NCI-H526 (cell line): ENCODE data around the gene BLCAP.
A peak's percentile ranks its signal among the peaks of the same experiment; 100 is the strongest.

Source experiments
- DNase-seq, 2 experiments: peaks; one replicate each; lab custom pipeline; 2025; lab: John Stamatoyannopoulos, UW

BLCAP gene

DNA sequence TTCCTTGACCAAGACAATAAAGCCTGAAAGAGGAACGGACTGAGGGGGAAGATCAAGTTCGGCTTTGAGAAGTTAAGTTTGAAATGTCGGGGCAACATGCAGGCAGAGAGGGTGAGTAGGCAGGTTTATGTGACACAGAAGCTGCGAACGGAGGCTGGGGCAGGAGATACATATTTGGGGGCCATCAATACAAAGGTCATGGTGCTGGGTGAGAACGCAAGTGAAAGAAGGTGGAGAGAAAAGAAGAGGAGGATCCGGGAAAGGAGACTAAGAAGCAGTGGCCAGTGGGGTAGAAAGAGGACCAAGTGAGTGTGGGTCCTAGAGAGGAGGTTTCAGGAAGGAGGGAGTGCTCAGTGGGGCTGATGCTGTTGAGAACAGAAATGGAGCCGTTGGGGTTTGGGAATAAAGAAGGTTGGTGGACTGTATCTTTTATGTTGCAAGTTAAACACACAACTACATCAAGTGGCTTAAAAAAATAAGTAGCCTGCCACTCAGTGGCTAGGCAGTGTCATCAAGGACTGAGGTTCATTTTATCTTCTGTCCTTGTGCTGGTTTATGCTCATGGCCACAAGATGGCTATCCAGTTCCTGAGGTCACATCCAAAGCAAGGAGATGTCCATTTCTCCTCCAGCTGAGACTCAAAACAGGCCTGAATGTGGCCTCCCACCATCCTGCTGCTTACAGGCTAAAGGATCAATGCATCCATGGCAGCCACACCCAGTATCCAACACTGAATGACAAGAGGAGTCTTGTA lies 1.7 kb upstream of the BLCAP start:
- no peak for DNase-seq

- DNase-seq: no peak
Measured at GRCh38 chr20:37528446-37529213, 954 bp upstream of the BLCAP start.

DNA sequence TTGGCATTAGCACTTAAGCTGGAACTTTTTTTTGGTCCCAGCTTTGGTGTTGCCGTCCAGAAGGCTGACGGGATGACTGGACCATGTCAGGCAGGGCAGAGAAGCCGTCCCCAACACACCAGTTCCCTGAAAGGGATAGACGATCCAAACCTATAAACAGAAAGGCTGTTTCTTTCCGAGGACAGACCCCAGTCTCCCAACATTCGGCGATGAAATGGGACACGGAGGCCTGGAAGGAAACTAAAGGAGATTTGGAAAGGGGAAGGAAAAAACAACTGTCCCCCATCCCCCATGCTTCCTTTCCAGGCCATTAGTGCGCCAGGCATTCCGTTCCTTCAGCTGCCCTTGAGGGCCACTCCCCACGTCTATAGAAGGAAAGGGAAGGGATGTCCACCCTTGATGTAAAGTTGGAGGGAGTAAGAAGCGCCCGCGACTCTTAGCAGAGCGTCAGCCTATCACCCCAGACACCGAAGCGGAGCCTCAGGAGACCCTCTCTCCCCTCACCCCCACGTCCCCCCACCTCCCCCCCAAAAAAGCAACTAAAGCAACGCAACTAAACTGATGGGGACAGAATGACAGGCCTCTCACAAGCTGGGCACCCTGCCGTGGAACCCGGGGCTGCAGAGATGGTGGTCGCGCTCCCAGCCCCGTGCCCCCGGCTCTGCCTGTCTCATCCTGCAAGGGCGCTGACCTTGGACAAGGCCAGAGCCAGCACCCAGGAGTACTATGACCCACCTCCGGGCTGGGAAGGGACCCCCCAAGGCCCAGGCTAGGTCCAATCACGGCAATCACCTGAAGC lies 638 bp downstream of the BLCAP start:
- DNase-seq: no peak

GRCh38 chr20:37526238-37526838 lies 1.3 kb downstream of the BLCAP start:
- peak in 1 of 2 experiments; percentile 50 for DNase-seq

- DNase-seq: no peak
Measured at GRCh38 chr20:37525810-37526209, 1.9 kb downstream of the BLCAP start.

DNA sequence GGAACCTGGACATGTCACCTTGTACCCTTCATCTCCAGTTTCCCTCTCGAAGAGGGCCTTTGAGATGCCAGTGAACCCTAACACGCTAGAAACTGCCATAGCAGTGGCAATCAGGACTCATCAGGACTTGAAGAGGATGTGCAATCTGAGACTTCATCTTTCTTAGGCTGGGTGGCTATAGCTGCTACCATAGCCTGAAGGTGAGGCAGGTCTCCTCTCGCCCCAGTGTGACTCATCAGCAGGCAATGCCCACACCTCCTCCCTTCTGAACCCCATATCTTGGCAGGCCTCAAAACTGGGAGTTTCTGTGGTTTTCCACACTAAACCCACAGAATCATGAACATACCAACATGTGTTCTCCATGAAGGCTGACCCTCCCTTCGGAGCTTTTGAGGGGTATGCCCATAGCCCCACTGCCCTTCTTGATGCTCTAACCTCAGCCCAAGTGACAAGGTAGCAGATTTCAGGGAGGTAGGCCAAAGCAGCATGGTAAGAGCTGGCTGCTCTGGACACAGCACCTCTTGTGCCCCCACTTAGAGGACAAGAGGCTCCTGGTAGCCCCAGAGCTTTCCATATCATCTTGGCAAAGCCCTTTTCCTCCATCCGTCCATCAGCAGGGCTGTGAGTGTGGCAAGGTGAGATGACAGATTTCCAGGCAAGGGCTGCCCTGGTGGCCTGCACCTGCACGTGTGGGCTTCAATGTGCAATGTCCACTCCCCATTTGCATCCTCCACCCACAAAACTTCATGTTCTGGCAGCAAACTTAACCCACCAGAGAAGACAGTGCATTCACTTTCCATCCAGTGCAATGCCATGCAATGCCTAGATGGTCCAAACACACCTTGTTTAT lies 2.6 kb downstream of the BLCAP start:
- DNase-seq: no peak

DNA sequence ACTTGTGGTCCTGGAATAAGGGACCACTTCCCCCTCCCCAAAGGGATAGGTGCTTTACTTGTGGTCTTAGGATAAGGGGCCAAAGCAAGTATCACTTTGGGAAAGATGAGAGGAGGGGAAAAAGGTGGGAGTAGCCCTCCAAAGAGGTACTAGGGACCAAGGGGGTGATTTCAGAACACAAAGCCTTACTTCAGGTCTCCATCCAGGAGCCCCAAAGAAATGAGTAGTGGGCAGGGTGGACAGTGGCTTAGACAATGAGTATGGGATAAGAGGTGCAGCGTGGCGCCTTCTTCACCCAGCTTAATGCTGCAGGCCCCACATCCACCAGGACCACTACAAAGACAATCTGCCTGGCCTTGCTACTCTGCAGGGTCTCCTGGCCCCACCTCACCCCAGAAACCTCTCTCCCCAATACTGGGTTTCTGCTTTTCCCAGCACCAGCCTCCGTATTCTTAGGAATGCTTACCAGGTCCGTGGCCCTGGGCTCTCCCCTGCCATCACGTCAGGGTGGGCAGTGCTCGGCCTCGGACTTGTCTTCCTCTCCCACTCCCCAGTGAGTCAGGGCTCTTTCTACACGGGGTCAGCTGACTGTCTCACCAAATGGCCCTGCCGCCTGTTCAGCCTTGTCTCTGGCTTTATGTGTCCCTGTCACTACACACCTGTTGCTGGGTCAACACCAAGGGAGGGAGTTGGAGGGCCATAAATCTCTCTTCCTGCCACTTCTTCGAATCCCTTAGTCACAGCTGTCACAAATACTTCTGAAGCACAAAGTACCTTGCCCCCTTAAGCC lies 3.6 kb downstream of the BLCAP start:
- no peak for DNase-seq

DNA sequence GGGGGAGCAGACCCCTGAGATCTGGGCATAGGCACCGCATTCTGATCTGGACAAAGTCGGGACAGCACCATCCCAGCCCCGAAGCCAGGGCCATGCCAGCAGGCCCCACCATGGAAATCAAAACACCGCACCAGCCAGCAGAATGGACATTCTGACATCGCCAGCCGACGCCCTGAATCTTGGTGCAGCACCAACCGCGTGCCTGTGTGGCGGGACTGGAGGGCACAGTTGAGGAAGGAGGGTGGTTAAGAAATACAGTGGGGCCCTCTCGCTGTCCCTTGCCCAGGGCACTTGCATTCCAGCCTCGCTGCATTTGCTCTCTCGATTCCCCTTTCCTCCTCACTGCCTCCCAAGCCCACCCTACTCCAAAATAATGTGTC lies 4.7 kb downstream of the BLCAP start:
- no peak for DNase-seq

GRCh38 chr20:37522260-37523011 lies 5.2 kb downstream of the BLCAP start:
- no peak for DNase-seq

- no peak for DNase-seq
Measured at GRCh38 chr20:37521061-37521771, 6.5 kb downstream of the BLCAP start, which contains the start of gene NNAT. NNAT (plus strand) TSS chr20:37521250; CDS start chr20:37521332, 82 bp downstream.

- DNase-seq: no peak
Measured at GRCh38 chr20:37520419-37520955, 7.2 kb downstream of the BLCAP start.

GRCh38 chr20:37519508-37520418 lies 7.9 kb downstream of the BLCAP start:
- peak in 1 of 2 experiments; percentile 21 for DNase-seq

DNA sequence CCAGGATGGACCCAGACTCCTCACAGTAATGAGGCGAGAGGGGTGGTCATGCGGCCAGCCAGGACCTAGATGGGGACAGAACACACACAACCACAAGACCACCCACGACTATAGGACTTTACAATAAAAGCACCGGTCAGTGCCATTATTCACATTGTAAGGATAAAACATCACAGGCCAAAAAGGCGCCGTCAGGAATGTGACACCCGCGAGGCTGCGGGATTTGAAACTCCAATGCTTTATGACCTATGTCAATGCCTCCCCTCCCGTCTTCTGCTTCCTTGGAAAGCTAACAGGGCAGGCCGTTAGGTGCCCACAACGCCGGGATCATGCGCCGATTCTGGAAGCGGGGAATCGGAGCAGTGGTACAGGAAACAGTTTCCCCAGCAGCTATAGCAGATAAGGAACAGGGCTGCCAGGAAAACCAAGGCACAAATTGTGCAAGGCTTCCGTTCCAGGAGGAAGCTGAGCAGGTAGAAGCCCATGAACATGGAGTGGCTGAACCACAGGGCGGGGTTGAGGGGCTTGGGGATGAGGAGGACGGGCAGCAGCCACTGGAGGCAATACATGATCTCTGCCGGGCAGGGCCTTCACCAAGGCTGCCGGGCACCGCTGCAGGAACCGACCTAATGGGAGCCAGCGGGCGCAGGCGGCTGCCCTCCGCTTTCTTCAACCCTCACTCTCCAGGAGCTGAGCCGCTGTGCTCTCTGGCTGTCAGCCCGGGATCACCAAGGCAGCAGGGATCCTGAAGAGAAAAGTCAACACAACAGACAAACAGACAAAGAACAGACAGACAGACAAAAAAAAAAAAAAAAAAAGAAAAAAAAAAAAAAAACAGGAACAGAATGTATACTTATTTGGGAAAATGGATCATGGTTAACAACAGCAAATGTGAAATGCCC lies 8.8 kb downstream of the BLCAP start:
- no peak for DNase-seq

- DNase-seq: no peak
Measured at GRCh38 chr20:37518059-37518458, 9.6 kb downstream of the BLCAP start.

DNA sequence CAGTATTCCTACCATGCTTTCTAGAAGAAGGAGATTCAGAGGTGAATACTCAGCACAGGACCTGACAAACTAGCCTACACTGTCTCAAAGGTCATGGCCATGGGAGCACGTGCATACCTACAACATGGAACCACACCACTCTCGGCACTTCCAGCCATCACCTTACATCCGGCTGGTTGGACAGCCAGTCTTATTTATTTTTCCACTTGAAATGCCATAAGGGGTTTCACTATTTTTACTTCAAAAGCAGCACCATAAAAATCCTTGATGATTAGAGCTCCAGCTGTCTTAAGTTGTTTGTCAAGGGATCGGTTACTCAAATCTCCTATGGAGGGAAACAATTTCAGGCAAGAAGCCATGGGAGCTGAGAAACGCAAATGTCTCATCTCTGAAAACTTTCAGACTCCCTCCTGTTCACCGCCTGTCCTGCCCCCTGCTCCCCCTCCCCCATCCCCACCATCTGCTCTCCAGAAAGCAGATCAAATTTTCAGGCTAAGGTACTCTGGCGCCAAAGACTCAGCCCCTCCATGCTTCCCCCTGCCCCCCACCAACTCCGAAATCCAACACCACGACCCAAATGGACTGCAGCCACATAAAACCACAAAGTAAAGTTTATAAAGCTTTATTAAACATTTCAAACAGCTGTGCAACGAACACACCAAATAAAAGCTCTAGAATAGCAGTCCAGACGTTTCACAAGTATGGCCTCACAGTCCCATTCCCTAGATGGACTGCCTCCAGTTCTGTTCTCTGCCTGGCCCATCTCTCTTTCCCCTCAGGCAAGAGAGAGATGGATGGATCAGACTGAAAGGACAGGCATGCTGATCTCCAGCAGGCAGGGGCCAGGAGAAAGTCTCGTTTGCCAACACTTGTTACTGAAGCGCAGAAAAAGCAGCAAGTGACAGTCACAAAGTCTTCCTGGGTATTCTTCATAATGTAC lies 10.6 kb downstream of the BLCAP start:
- no peak for DNase-seq
